Spleen (tissue), 7 donors: ENCODE measurements around the gene ACP7.

Source experiments
- CTCF ChIP-seq, 11 experiments: fragments of 200-600 bp in 7 of 11; fragments of 450-650 bp in 4 of 11; sonication (generic) in 4 of 11; IDR thresholded peaks in 8 of 11; conservative IDR thresholded peaks in 3 of 11; 1 replicate in 7 of 11; 2 replicates in 4 of 11; pipeline versions ENCODE4 v1.4.0 to v1.8.0; 2016 to 2021; ENCODE audit warnings: antibody characterized with exemption in 11 of 11, inconsistent platforms in 4 of 11, mild to moderate bottlenecking in 1 of 11
- POLR2A ChIP-seq, 3 donors: fragments of 450-650 bp; IDR thresholded peaks; one replicate each; pipeline ENCODE4 v1.5.1; 2017; ENCODE audit warnings: antibody characterized with exemption in 3 of 3, mild to moderate bottlenecking in 1 of 3
- POLR2AphosphoS5 ChIP-seq, 3 donors: sonication (generic); formaldehyde crosslinking; IDR thresholded peaks; one replicate each; pipeline ENCODE4 v1.5.1; 2017; ENCODE audit warnings: antibody characterized with exemption in 3 of 3
- donor health status: DM: no; HTN: no; CAD: no; lungs with moderate emphysema.
- donor health status: DM: no; HTN: no; CAD: no.
- donor health status: DM: no; HTN: no; CAD: no.

GRCh38 chr19:39064405-39064804, 19.8 kb upstream of the ACP7 start:
- TF ChIP-seq CTCF (IDR thresholded peaks at IDR 0.05 in 8 of 11, conservative IDR thresholded peaks at IDR 0.05 in 3 of 11) (no peak), POLR2A (IDR thresholded peaks at IDR 0.05) (no peak), POLR2AphosphoS5 (IDR thresholded peaks at IDR 0.05) (no peak)
